Thymus (tissue), 11 donors: ENCODE data around the gene PWWP2B. TPM values are rescaled to one million over a fixed set of nuclear protein-coding genes. Genes with fewer than 3 reads are reported as not detected.
"Not testable (repeated sequence)": the region's sequence is repeated elsewhere in the genome, so short reads cannot be mapped to it uniquely, and the experiment has no call there.

Experiments used
- DNase-seq, 9 donors: peaks; one replicate each; pipeline ENCODE4 v3.0.0-alpha.2; 2013; ENCODE audit warnings: low spot score in 9 of 9, low read depth in 6 of 9, missing footprints in 1 of 9
- H3K27ac ChIP-seq, 2 donors: one replicate each; pipeline ENCODE4 v1.5.1; 2013; ENCODE audit warnings: control low read depth in 1 of 2, low read depth in 1 of 2, low read length in 1 of 2, mild to moderate bottlenecking in 1 of 2, moderate library complexity in 1 of 2
- H3K27me3 ChIP-seq, 2 donors: one replicate each; pipeline ENCODE4 v1.5.1; 2013; ENCODE audit warnings: low read length in 1 of 2; ENCODE audit not compliant: control insufficient read depth in 2 of 2, insufficient read depth in 1 of 2
- H3K36me3 ChIP-seq, 2 donors: one replicate each; pipeline ENCODE4 v1.5.1; 2013; ENCODE audit warnings: low read length in 1 of 2, mild to moderate bottlenecking in 1 of 2, moderate library complexity in 1 of 2; ENCODE audit not compliant: control insufficient read depth in 2 of 2, insufficient read depth in 2 of 2
- H3K4me1 ChIP-seq, 2 donors: one replicate each; pipeline ENCODE4 v1.5.1; 2013; ENCODE audit warnings: low read length in 2 of 2; ENCODE audit not compliant: control insufficient read depth in 2 of 2, insufficient read depth in 2 of 2
- H3K4me3 ChIP-seq, 2 donors: one replicate each; pipeline ENCODE4 v1.5.1; 2013; ENCODE audit warnings: low read length in 2 of 2, control low read depth in 1 of 2, mild to moderate bottlenecking in 1 of 2
- H3K9me3 ChIP-seq, 2 donors: one replicate each; pipeline ENCODE4 v1.5.1; 2013; ENCODE audit warnings: low read length in 1 of 2, mild to moderate bottlenecking in 1 of 2; ENCODE audit not compliant: control insufficient read depth in 2 of 2, insufficient read depth in 1 of 2
- WGBS: extraction: QIAGEN DNeasy Blood & Tissue Kit; methylation state at CpG from one replicate; pipeline ENCODE4 v1.1.7; 2013; 5-methylcytosine and 5-hydroxymethylcytosine counted together
- polyA plus RNA-seq: library from polyadenylated mRNA; stranded (reverse); fragments of 200-250 nt; gene quantifications from one replicate; pipeline ENCODE4 v1.2.3, GENCODE V29; 2013
- total RNA-seq: library from RNA; stranded (reverse); fragments of 120-200 nt; gene quantifications from one replicate; pipeline ENCODE4 v1.2.4, GENCODE V29; 2013
- donor health status: healthy.

The PWWP2B gene
- total and polyA plus RNA-seq, 2 donors: 5.1 to 9.8 TPM

DNA sequence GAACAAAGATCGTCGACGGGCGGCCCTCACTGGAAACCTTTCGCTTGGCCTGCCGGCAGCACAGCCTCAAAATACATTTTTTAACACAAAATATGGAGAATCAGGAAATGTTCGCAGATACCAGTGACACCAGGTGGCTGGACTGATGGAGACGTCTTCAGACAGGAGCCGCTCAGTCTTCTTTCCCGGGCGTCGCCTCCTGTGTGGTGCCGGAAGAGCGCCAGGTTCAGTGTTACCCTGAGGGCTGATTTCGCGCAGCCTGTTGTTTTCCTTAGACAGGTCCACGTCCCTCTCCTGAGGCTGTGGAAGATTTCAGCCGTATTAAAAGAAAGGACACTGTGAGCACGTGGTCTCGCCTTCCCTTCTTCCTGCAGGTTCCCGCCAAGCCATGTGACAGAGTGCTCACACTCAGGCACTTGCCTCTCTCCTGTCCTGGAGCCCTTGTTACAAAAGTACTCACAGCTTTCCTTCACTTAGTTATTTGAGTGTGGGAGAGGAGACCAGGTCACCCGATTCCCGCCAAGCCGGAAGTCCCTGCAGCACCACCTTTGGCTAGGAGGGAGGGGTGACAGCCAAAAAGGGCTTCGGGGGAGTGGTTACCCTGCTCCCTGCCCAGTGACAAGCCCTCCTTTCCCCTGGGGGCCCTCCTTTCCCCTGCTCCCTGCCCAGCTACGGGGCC lies 21.7 kb upstream of the PWWP2B start:
- no peaks in the 10 kb centered on the region for H3K27me3 ChIP-seq
- H3K4me1 ChIP-seq: peaks cover 0 to 8% of the 10 kb centered on the region in 2 donors
- no peak overlapping the region for H3K4me3 ChIP-seq
- no peak overlapping the region for H3K27ac ChIP-seq
- peaks cover 0 to 4% of the 10 kb centered on the region in 2 donors for H3K9me3 ChIP-seq
- H3K36me3 ChIP-seq: no peaks in the 10 kb centered on the region
- 95% methylated on average over 26 of the region's 26 CpGs for WGBS
- no peak for DNase-seq

DNA sequence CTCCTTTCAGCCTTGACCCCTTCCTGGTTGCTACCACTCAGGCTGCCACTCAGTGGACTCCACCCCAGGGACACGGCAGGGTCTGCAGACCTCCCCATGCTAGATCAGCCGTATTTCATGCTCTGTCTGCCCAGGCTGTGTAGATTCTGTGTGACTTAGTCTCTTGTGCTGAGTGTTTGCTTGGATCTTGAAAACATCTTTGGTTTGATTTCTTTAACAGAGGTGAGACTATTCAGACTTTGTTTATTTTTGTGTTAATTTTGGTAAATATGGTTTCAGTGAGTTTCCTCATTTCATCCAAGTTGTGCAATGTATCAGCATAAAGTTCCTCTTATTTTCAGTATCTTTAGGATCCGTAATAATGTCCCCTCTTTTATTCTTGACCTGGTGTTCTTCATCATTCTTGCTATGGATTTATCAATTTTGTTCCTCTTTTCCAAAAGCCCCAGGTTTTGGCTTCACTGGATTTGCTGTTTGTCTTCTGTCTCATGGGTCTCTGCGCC lies 21.2 kb upstream of the PWWP2B start:
- Histone ChIP-seq H3K36me3 (no peaks in the 10 kb centered on the region), H3K27ac (no peak overlapping the region), H3K4me3 (no peak overlapping the region), H3K27me3 (no peaks in the 10 kb centered on the region), H3K9me3 (peaks cover 0 to 4% of the 10 kb centered on the region in 2 donors), H3K4me1 (peaks cover 0 to 8% of the 10 kb centered on the region in 2 donors)
- 95% methylated on average over 4 of the region's 4 CpGs for WGBS
- DNase-seq: no peak

DNA sequence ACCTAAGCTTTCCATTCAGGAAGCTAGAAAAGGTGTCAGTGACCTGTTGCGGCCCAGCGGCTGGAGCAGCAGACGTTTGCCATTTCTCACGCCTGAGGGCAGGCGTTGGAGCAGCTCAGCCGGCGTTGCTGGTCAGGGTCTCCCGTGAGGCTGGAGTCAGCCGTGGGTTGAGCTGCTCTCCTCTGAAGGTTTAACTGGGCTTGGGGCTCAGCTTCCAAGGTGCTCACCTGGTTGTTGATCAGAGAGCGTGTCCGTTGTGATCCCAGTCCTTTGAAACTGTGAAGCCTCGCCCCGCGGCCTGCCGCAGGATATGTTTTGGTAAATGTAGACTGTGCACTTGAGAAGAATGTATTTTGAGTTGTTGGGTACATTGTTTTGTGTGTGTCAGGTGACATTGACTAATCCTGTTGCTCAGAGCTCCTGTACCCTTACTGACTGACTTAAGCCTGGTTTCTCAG lies 20.6 kb upstream of the PWWP2B start:
- H3K27ac ChIP-seq: no peak overlapping the region
- no peaks in the 10 kb centered on the region for H3K27me3 ChIP-seq
- no peaks in the 10 kb centered on the region for H3K36me3 ChIP-seq
- DNase-seq: no peak
- H3K4me1 ChIP-seq: peaks cover 0 to 6% of the 10 kb centered on the region in 2 donors
- peaks cover 0 to 4% of the 10 kb centered on the region in 2 donors for H3K9me3 ChIP-seq
- WGBS: 96% methylated on average over 15 of the region's 15 CpGs
- H3K4me3 ChIP-seq: no peak overlapping the region

DNA sequence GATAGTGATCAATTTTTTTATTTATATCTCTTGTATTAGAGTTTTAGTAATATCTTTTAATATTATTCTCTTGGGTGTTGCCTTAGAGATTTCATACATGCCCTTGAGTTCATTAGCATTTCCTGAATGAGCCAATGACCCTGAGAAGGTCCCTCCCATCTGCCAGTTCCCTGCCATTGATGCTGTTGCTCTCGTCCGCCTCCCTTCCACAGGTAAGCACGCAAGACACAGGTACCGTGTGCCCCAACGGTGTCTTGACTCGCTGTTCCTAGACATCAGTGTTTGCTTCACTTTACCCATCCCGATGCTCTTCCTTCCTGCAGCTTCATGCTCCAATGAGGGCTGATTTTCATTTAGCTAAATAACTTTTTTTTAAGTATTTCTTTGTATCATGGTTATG lies 19.7 kb upstream of the PWWP2B start:
- Histone ChIP-seq H3K9me3 (no peaks in the 10 kb centered on the region), H3K27ac (no peak overlapping the region), H3K4me3 (no peak overlapping the region), H3K4me1 (no peaks in the 10 kb centered on the region), H3K27me3 (no peaks in the 10 kb centered on the region), H3K36me3 (no peaks in the 10 kb centered on the region)
- 98% methylated on average over 7 of the region's 7 CpGs for WGBS
- no peak for DNase-seq

DNA sequence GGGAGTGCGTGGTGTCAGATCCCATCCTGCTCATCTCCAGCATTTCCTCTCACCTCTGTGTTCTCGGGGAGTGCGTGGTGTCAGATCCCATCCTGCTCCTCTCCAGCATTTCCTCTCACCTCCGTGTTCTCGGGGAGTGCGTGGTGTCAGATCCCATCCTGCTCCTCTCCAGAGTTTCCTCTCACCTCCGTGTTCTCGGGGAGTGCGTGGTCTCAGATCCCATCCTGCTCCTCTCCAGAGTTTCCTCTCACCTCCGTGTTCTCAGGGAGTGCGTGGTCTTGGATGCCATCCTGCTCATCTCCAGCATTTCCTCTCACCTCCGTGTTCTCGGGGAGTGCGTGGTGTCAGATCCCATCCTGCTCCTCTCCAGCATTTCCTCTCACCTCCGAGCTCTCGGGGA lies 18.0 kb upstream of the PWWP2B start:
- not testable (repeated sequence) for H3K27me3 ChIP-seq, DNase-seq, H3K4me1 ChIP-seq, H3K27ac ChIP-seq, H3K36me3 ChIP-seq, H3K9me3 ChIP-seq, H3K4me3 ChIP-seq
- whole genome bisulfite sequencing: 96% methylated on average over 16 of the region's 16 CpGs

DNA sequence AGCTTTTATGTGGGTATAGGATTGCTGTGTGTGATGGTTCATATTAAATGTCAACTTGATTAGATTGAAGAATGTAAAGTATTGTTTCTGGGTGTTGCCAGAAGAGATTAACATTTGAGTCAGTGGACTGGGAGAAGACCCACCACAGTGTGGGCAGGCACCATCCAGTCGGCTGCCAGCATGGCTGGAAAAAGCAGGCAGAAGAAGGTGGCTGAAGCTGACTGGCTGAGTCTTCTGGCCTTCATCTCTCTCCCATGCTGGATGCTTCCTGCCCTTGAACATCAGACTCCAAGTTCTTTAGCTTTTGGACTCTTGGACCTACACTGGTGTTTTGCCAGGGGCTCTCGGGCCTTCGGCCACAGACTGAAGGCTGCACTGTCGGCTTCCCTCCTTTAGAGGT lies 16.0 kb upstream of the PWWP2B start:
- not testable (repeated sequence) for H3K4me3 ChIP-seq, DNase-seq, H3K27me3 ChIP-seq, H3K27ac ChIP-seq, H3K36me3 ChIP-seq, H3K9me3 ChIP-seq
- H3K4me1 ChIP-seq: peaks cover 0 to 15% of the 10 kb centered on the region in 2 donors
- over 99% methylated on average over 4 of the region's 4 CpGs for WGBS

DNA sequence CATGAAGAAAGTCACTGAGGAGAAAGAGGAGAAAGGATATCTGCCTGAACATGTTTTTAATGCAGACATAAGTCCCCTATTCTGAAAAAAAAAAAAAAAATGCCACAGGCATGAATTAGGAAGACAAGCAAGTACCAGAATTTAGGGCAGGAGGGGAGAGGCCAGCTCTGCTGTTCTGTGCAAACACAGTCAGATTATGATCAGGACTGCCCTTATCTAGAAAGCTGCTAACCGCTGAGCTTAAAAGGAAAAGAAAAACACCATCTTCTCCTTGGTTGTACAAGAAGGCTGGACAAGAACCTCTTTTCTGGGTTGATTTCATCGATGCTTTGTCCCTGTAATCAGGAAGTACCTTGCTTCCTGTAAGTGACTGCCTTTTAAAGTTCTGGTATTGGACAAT lies 15.3 kb upstream of the PWWP2B start:
- no peak for DNase-seq
- H3K27ac ChIP-seq: no peak overlapping the region
- 60% methylated on average over 2 of the region's 2 CpGs for WGBS
- H3K27me3 ChIP-seq: no peaks in the 10 kb centered on the region
- no peak overlapping the region for H3K4me3 ChIP-seq
- no peaks in the 10 kb centered on the region for H3K36me3 ChIP-seq
- H3K4me1 ChIP-seq: peaks cover 0 to 22% of the 10 kb centered on the region in 2 donors
- H3K9me3 ChIP-seq: no peaks in the 10 kb centered on the region

DNA sequence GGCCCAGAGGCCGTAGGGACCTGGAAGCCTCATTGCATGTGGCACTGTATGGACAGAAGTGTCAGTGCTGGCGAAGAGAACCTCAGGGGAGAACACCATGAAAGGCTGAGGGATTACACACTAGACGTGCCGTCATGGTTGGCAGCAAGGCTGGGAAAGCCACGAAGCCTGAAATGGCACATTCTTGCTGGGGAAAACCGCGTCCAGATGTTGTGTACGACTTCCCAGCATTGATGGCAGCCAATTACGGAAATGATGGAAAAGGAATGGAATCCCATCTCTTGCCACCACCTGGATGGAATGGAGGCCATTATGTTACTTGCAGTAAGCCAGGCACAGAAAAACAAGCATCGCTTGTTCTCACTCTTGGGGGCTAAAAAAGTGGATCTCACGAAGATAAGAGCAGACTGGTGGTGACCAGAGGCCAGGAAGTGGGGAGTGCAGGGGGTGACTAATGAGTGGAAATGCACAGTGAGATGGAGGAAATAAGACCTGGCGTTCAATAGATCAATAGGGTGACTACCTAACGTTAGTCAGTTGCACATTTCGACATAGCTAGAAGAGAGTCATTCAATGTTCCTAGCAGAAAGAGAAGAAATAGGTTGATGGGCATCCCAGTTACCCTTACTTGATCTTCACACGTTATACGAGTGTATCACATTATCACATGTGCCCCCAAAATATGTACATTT lies 14.6 kb upstream of the PWWP2B start:
- WGBS: 95% methylated on average over 16 of the region's 16 CpGs
- Histone ChIP-seq H3K4me1 (peaks cover 0 to 26% of the 10 kb centered on the region in 2 donors), H3K27me3 (no peaks in the 10 kb centered on the region), H3K9me3 (no peaks in the 10 kb centered on the region), H3K27ac (no peak overlapping the region), H3K4me3 (no peak overlapping the region), H3K36me3 (no peaks in the 10 kb centered on the region)
- DNase-seq: no peak

DNA sequence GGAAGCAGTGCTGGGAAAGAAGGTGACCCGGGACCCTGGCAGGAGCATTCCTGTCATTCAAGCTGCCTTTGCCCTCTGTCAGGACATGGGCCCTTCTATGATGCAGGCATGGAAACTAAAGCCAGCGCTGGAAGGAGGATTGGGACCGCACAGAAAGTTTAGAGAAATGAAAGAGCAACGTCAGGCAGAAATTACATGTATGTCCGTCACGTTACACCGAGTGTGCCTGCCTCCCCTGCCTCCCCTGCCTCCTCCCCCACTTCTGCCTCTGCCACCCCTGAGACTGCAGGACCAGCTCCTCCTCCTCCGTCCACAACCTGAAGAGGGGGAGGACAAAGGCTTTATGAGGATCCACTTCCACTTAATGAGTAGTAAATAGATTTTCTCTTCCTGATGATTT lies 13.9 kb upstream of the PWWP2B start:
- Histone ChIP-seq H3K27ac (no peak overlapping the region), H3K27me3 (no peaks in the 10 kb centered on the region), H3K4me3 (no peak overlapping the region), H3K4me1 (peaks cover 0 to 31% of the 10 kb centered on the region in 2 donors), H3K36me3 (no peaks in the 10 kb centered on the region), H3K9me3 (no peaks in the 10 kb centered on the region)
- no peak for DNase-seq
- WGBS: 91% methylated on average over 8 of the region's 8 CpGs
